Endothelial cell of umbilical vein (primary cell): ENCODE results near the gene TARP.

Experiments
- BruUV-seq: library from RNA; stranded (reverse); fragments of 400-500 nt; replicated peaks from 2 replicates; lab custom pipeline; 2021; lab: Mats Ljungman, UMichigan
- CTCF ChIA-PET: fragments of 300-600, 350-600 bp; sonication (Branson Sonifier 250); formaldehyde crosslinking; loops from one replicate; lab custom pipeline; 2021; ENCODE audit warnings: antibody characterized with exemption, inconsistent platforms; lab: Charles Lee
- POLR2A ChIA-PET: fragments of 300-600, 350-600 bp; sonication (Branson Sonifier 250); formaldehyde crosslinking; loops from one replicate; lab custom pipeline; 2021; ENCODE audit warnings: antibody characterized with exemption, inconsistent platforms; lab: Charles Lee
- DNase-seq: peaks from one replicate; pipeline ENCODE4 v3.0.0-alpha.2; 2011; ENCODE audit warnings: low read depth, low spot score
- FAIRE-seq: peaks from 2 replicates; lab custom pipeline; 2011; peaks lifted over from hg19 to GRCh38; lab: Jason Lieb, UNC
- H2AFZ ChIP-seq: 2 replicates; pipeline ENCODE4 v1.6.0; 2012; ENCODE audit warnings: low read depth, low read length, control low read depth, inconsistent platforms
- H3K27ac ChIP-seq: 2 replicates; pipeline ENCODE4 v1.5.1; 2011; ENCODE audit warnings: low read depth, mild to moderate bottlenecking, control low read depth, low read length, moderate library complexity; ENCODE audit not compliant: insufficient read depth
- H3K27me3 ChIP-seq, 2 experiments: 2 replicates each; pipeline versions ENCODE4 v1.6.0 to v1.6.1; 2011; ENCODE audit warnings: low read length in 2 of 2, mixed read lengths in 1 of 2; ENCODE audit not compliant: control insufficient read depth in 2 of 2, insufficient read depth in 2 of 2
- H3K36me3 ChIP-seq, 2 experiments: 2 replicates in 1 of 2; 3 replicates in 1 of 2; pipeline ENCODE4 v1.5.1; 2011; ENCODE audit warnings: low read length in 2 of 2, mild to moderate bottlenecking in 1 of 2, moderate library complexity in 1 of 2; ENCODE audit not compliant: control insufficient read depth in 2 of 2, insufficient read depth in 2 of 2; ENCODE audit errors: extremely low read depth in 1 of 2
- H3K4me1 ChIP-seq: 3 replicates; pipeline ENCODE4 v1.5.1; 2011; ENCODE audit warnings: mild to moderate bottlenecking, low read length; ENCODE audit not compliant: control insufficient read depth, insufficient read depth; ENCODE audit errors: extremely low read depth
- H3K4me2 ChIP-seq: 2 replicates; pipeline ENCODE4 v1.6.1; 2011; ENCODE audit warnings: low read length, control low read depth, mixed read lengths; ENCODE audit not compliant: insufficient read depth
- H3K4me3 ChIP-seq, 3 experiments: fragments of 200-600 bp in 1 of 3; sonication (generic), shearing (Covaris generic) in 1 of 3; replicated peaks in 1 of 3; 2 replicates each; pipeline ENCODE4 v1.5.1; 2011 to 2016; ENCODE audit warnings: control low read depth in 3 of 3, low read length in 3 of 3, mild to moderate bottlenecking in 2 of 3, inconsistent platforms in 1 of 3, low read depth in 1 of 3, moderate library complexity in 1 of 3; ENCODE audit not compliant: insufficient read depth in 1 of 3
- H3K79me2 ChIP-seq: 2 replicates; pipeline ENCODE4 v1.6.0; 2012; ENCODE audit warnings: low read length, inconsistent platforms; ENCODE audit not compliant: control insufficient read depth, insufficient read depth
- H3K9ac ChIP-seq: replicated peaks from 2 replicates; pipeline ENCODE3; 2011; ENCODE audit warnings: low read length, control low read depth; ENCODE audit not compliant: insufficient read depth; ENCODE audit errors: extremely low read depth
- H3K9me1 ChIP-seq: replicated peaks from 3 replicates; pipeline ENCODE4 v1.6.0; 2011; ENCODE audit warnings: mild to moderate bottlenecking, low read length; ENCODE audit not compliant: control insufficient read depth, insufficient read depth; ENCODE audit errors: extremely low read depth
- H3K9me3 ChIP-seq: replicated peaks from 2 replicates; pipeline ENCODE4 v1.5.1; 2012; ENCODE audit warnings: low read length, inconsistent platforms; ENCODE audit not compliant: control insufficient read depth, insufficient read depth
- H4K20me1 ChIP-seq: replicated peaks from 2 replicates; pipeline ENCODE3; 2011; ENCODE audit warnings: mild to moderate bottlenecking, low read length; ENCODE audit not compliant: control insufficient read depth, insufficient read depth; ENCODE audit errors: extremely low read depth
- CTCF ChIP-seq, 2 donors: IDR thresholded peaks; 1 replicate in 1 of 2; 2 replicates in 1 of 2; pipeline ENCODE4 v1.5.1; 2011; ENCODE audit warnings: low read length in 2 of 2, mild to moderate bottlenecking in 2 of 2, moderate library complexity in 2 of 2, control low read depth in 1 of 2, inconsistent platforms in 1 of 2, low read depth in 1 of 2; ENCODE audit not compliant: insufficient read depth in 1 of 2; ENCODE audit errors: extremely low read depth in 1 of 2
- EZH2 ChIP-seq: IDR thresholded peaks from 2 replicates; pipeline ENCODE4 v1.6.1; 2012; ENCODE audit warnings: borderline replicate concordance, low read depth, mild to moderate bottlenecking, moderate library complexity, low read length, inconsistent platforms; ENCODE audit not compliant: severe bottlenecking
- FOS ChIP-seq: IDR thresholded peaks from 2 replicates; pipeline ENCODE4 v1.6.1; 2011; ENCODE audit warnings: mild to moderate bottlenecking, low read length, moderate library complexity, borderline replicate concordance; ENCODE audit not compliant: insufficient read depth
- GATA2 ChIP-seq: IDR thresholded peaks from 2 replicates; pipeline ENCODE4 v1.7.0; 2011; ENCODE audit warnings: low read depth, mild to moderate bottlenecking, moderate library complexity, mixed read lengths, low read length; ENCODE audit not compliant: insufficient read length, insufficient read depth
- JUN ChIP-seq: IDR thresholded peaks from 2 replicates; pipeline ENCODE4 v1.6.1; 2011; ENCODE audit warnings: borderline replicate concordance, low read depth; ENCODE audit not compliant: insufficient read length, insufficient read depth
- MYC ChIP-seq: IDR thresholded peaks from one replicate; pipeline ENCODE4 v1.6.1; 2011; ENCODE audit warnings: mild to moderate bottlenecking, low read depth, low read length
- POLR2A ChIP-seq: IDR thresholded peaks from 2 replicates; pipeline ENCODE4 v1.6.1; 2012; ENCODE audit warnings: low read depth, mild to moderate bottlenecking, control low read depth, low read length
- POLR2AphosphoS5 ChIP-seq: IDR thresholded peaks from 2 replicates; pipeline ENCODE4 v1.6.1; 2012; ENCODE audit warnings: low read depth, mild to moderate bottlenecking, control low read depth, low read length, moderate library complexity; ENCODE audit not compliant: insufficient read depth
- dilution Hi-C: fragments of 300-500 bp; cut with MboI; formaldehyde crosslinking; loops from one replicate; pipeline ENCODE4 v1.15.0; 2019; ENCODE audit warnings: low sequenced_read_pairs; ENCODE audit not compliant: extremely low pct_ligation_motif_present
- intact Hi-C: fragments of 100-400 bp; cut with micrococcal nuclease; formaldehyde crosslinking; loops from one replicate; pipeline ENCODE4 v1.10.0; 2022
- TF ChIP-seq, protein P1 (sequence below): IDR thresholded peaks from 2 replicates; pipeline ENCODE4 v1.6.1; 2011; ENCODE audit not compliant: insufficient read depth, insufficient read length

Gene TARP

GRCh38 chr7:38280707-38281106, 7.3 kb upstream of the TARP start:
- no peak for FAIRE-seq
- H3K79me2 ChIP-seq = no peaks in the 10 kb centered on the region
- H4K20me1 ChIP-seq = no peaks in the 10 kb centered on the region
- no peak for TF ChIP-seq CTCF (IDR thresholded peaks at IDR 0.05; ENCODE audit: extremely low read depth in 1 of 2, insufficient read depth in 1 of 2, low read depth in 1 of 2, low read length in 2 of 2)
- TF ChIP-seq POLR2A = no peak
- TF ChIP-seq POLR2AphosphoS5 = no peak
- TF ChIP-seq FOS = no peak
- TF ChIP-seq, protein P1, sequence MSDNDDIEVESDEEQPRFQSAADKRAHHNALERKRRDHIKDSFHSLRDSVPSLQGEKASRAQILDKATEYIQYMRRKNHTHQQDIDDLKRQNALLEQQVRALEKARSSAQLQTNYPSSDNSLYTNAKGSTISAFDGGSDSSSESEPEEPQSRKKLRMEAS = no peak
- TF ChIP-seq JUN = no peak
- TF ChIP-seq GATA2 = no peak
- TF ChIP-seq MYC = no peak
- TF ChIP-seq EZH2 = no peak
- H3K9me3 ChIP-seq = no peaks in the 10 kb centered on the region
- no peak overlapping the region for H3K4me3 ChIP-seq
- POLR2A ChIA-PET = no interaction called here
- no peaks in the 10 kb centered on the region for H3K4me1 ChIP-seq
- CTCF ChIA-PET = no interaction called here
- H3K27ac ChIP-seq = no peak overlapping the region
- no peak for DNase-seq
- no peak overlapping the region for H2AFZ ChIP-seq
- H3K27me3 ChIP-seq = peaks cover 1 to 6% of the 10 kb centered on the region in 2 experiments
- H3K4me2 ChIP-seq = no peak overlapping the region
- dilution Hi-C loops (no loop called here), intact Hi-C loops (no loop called here)
- no TSS peak for BruUV-seq
- no peaks in the 10 kb centered on the region for H3K9me1 ChIP-seq
- no peak overlapping the region for H3K9ac ChIP-seq
- no peaks in the 10 kb centered on the region for H3K36me3 ChIP-seq
